Neural cell (in vitro differentiated cells): ENCODE results near the gene CERKL.

Experiments
- EP300 ChIP-seq: fragments of 450-650 bp; conservative IDR thresholded peaks from 2 replicates; pipeline ENCODE4 v1.6.1; 2014; ENCODE audit warnings: antibody characterized with exemption, mild to moderate bottlenecking, moderate library complexity; ENCODE audit not compliant: poor library complexity, severe bottlenecking
- EZH2 ChIP-seq: fragments of 200-600, 300-800 bp; shearing (Covaris generic), sonication (generic); IDR thresholded peaks from 2 replicates; pipeline ENCODE4 v1.6.1; 2014; ENCODE audit warnings: antibody characterized with exemption, low read length, borderline replicate concordance, mild to moderate bottlenecking; ENCODE audit not compliant: insufficient read depth, poor library complexity, severe bottlenecking
- POLR2AphosphoS5 ChIP-seq: IDR thresholded peaks from 2 replicates; pipeline ENCODE4 v1.6.1; 2012
- SMC3 ChIP-seq: fragments of 450-650 bp; conservative IDR thresholded peaks from 2 replicates; pipeline ENCODE4 v1.6.1; 2014; ENCODE audit warnings: antibody characterized with exemption, mild to moderate bottlenecking, moderate library complexity; ENCODE audit not compliant: poor library complexity
- TF ChIP-seq, protein P1 (sequence below): fragments of 450-650 bp; IDR thresholded peaks from 2 replicates; pipeline ENCODE4 v1.5.1; 2014; ENCODE audit warnings: antibody characterized with exemption, mild to moderate bottlenecking, moderate library complexity; ENCODE audit not compliant: poor library complexity, severe bottlenecking

- TF ChIP-seq, protein P1, sequence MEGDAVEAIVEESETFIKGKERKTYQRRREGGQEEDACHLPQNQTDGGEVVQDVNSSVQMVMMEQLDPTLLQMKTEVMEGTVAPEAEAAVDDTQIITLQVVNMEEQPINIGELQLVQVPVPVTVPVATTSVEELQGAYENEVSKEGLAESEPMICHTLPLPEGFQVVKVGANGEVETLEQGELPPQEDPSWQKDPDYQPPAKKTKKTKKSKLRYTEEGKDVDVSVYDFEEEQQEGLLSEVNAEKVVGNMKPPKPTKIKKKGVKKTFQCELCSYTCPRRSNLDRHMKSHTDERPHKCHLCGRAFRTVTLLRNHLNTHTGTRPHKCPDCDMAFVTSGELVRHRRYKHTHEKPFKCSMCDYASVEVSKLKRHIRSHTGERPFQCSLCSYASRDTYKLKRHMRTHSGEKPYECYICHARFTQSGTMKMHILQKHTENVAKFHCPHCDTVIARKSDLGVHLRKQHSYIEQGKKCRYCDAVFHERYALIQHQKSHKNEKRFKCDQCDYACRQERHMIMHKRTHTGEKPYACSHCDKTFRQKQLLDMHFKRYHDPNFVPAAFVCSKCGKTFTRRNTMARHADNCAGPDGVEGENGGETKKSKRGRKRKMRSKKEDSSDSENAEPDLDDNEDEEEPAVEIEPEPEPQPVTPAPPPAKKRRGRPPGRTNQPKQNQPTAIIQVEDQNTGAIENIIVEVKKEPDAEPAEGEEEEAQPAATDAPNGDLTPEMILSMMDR: no peak
- no peak for TF ChIP-seq POLR2AphosphoS5
- no peak for TF ChIP-seq EP300
- TF ChIP-seq EZH2: no peak
- TF ChIP-seq SMC3: no peak
These were observed 40.2 kb downstream of the CERKL start for GRCh38 chr2:181616715-181617114.
